ENCODE results near the gene LDLR.

- TF ChIP-seq CTCF (IDR thresholded peaks at IDR 0.05) (no peak), POLR2AphosphoS5 (IDR thresholded peaks at IDR 0.05) (no peak)
Measured at GRCh38 chr19:11087870-11088505, 1.3 kb upstream of the LDLR start.

Data from upper lobe of left lung (tissue), 4 donors.